HEK293T (cell line): ENCODE results near the gene RAPGEF5.

Experiments
- CTCF ChIA-PET: fragments of 350-600 bp; formaldehyde crosslinking; extraction: SDS; loops from one replicate; lab custom pipeline; 2021; ENCODE audit warnings: antibody characterized with exemption, inconsistent platforms; lab: Yijun Ruan, JAX
- POLR2A ChIA-PET: fragments of 350-600 bp; formaldehyde crosslinking; extraction: SDS; loops from one replicate; lab custom pipeline; 2020; ENCODE audit warnings: antibody characterized with exemption, inconsistent platforms; lab: Yijun Ruan, JAX
- DNase-seq: peaks from one replicate; pipeline ENCODE4 v3.0.0; 2012; ENCODE audit warnings: mixed read lengths; ENCODE audit errors: extremely low spot score
- ARNT ChIP-seq: fragments of 450-650 bp; IDR thresholded peaks from 2 replicates; pipeline ENCODE4 v1.6.1; 2017; ENCODE audit warnings: mild to moderate bottlenecking
- BHLHE40 ChIP-seq: fragments of 450-650 bp; IDR thresholded peaks from 2 replicates; pipeline ENCODE4 v1.6.1; 2016; ENCODE audit warnings: mild to moderate bottlenecking, moderate library complexity, borderline replicate concordance
- CTBP1 ChIP-seq: fragments of 450-650 bp; IDR thresholded peaks from 2 replicates; pipeline ENCODE4 v1.6.1; 2016; ENCODE audit warnings: borderline replicate concordance
- ELF4 ChIP-seq: fragments of 450-650 bp; IDR thresholded peaks from 2 replicates; pipeline ENCODE4 v1.6.1; 2017; ENCODE audit warnings: antibody characterized with exemption
- FOXA1 ChIP-seq: fragments of 450-650 bp; IDR thresholded peaks from 2 replicates; pipeline ENCODE4 v1.6.1; 2016; ENCODE audit warnings: mild to moderate bottlenecking
- FOXK2 ChIP-seq: fragments of 450-650 bp; IDR thresholded peaks from 2 replicates; pipeline ENCODE4 v1.6.1; 2016; ENCODE audit warnings: mild to moderate bottlenecking
- FOXM1 ChIP-seq: fragments of 450-650 bp; IDR thresholded peaks from 2 replicates; pipeline ENCODE4 v1.6.1; 2017; ENCODE audit warnings: mild to moderate bottlenecking, borderline replicate concordance
- HDGF ChIP-seq: fragments of 450-650 bp; IDR thresholded peaks from 2 replicates; pipeline ENCODE4 v1.6.1; 2017; ENCODE audit warnings: antibody characterized with exemption, borderline replicate concordance
- L3MBTL2 ChIP-seq: fragments of 450-650 bp; conservative IDR thresholded peaks from 2 replicates; pipeline ENCODE4 v1.6.1; 2016; ENCODE audit warnings: mild to moderate bottlenecking
- LEF1 ChIP-seq: fragments of 450-650 bp; IDR thresholded peaks from 2 replicates; pipeline ENCODE4 v1.6.1; 2017; ENCODE audit warnings: mild to moderate bottlenecking, borderline replicate concordance
- NFRKB ChIP-seq: fragments of 450-650 bp; IDR thresholded peaks from 2 replicates; pipeline ENCODE4 v1.6.1; 2016; ENCODE audit warnings: mild to moderate bottlenecking, moderate library complexity
- SP1 ChIP-seq: fragments of 450-650 bp; IDR thresholded peaks from 2 replicates; pipeline ENCODE4 v1.6.1; 2017
- SUZ12 ChIP-seq: fragments of 450-650 bp; IDR thresholded peaks from 2 replicates; pipeline ENCODE4 v1.6.1; 2016; ENCODE audit warnings: mild to moderate bottlenecking
- TARDBP ChIP-seq: fragments of 450-650 bp; IDR thresholded peaks from 2 replicates; pipeline ENCODE4 v1.6.1; 2016
- ZNF384 ChIP-seq: fragments of 450-650 bp; IDR thresholded peaks from 2 replicates; pipeline ENCODE4 v1.6.1; 2016
- TF ChIP-seq, protein P1 (sequence below): fragments of 450-650 bp; IDR thresholded peaks from 2 replicates; pipeline ENCODE4 v1.6.1; 2016

Gene RAPGEF5

DNA sequence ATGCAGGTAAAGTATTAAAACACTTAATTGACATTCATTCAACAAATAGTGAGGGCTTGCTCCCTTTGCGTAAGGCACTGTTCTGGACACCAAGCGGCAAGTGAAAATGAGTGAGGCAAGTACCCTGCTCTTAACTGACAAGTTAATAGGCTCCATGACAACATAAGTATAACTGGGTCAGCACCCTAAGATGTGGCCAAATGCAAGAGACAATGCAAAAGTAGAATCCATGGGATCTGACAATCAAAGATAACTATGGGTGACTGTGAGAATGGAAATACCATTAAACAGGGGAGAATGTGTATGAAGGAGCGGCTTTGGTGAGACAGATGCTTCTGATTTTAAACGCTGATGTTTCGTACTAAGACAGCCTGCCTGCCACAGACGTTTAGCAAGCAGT, 160.5 kb downstream of the RAPGEF5 start:
- no peak for TF ChIP-seq ARNT
- no peak for TF ChIP-seq ZNF384
- TF ChIP-seq, protein P1, sequence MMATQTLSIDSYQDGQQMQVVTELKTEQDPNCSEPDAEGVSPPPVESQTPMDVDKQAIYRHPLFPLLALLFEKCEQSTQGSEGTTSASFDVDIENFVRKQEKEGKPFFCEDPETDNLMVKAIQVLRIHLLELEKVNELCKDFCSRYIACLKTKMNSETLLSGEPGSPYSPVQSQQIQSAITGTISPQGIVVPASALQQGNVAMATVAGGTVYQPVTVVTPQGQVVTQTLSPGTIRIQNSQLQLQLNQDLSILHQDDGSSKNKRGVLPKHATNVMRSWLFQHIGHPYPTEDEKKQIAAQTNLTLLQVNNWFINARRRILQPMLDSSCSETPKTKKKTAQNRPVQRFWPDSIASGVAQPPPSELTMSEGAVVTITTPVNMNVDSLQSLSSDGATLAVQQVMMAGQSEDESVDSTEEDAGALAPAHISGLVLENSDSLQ = no peak
- TF ChIP-seq SUZ12 = no peak
- no peak for TF ChIP-seq CTBP1
- no peak for TF ChIP-seq SP1
- TF ChIP-seq NFRKB = no peak
- ChIA-PET CTCF (no interaction called here), POLR2A (no interaction called here)
- no peak for DNase-seq

DNA sequence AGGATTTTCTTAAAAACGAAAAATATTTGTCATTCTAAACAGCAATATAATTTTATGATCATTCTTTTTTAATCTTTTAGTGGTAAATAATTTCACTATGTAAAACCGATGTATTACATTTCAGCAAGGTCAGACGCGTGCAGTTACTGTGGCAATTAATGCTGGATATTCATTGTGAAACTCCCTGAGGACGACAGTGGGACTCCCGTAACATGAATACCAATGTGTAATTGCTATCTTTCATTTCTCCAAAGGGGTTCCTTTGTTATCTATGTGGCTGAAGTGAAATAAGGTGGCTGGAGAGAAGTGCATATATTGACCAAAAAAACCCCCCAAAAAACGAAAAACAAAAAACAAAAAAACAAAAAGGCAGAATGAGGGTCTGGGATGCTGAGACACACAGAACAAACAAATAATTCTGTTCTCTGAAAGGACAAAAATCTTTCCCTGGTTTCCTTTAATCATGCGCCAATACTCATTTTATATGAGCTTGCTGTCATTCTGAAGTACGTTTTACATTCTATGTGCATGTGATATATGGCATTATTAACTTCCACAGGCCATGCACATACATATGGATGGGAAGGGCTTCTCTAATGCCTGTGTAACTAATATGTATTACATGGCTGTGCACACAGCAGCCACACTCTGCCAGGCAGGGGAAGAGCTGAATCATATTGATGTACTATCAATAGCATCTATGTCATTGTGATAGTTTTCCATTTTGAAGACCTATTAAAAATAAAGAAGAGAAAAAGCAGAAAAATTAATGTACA, 161.4 kb downstream of the RAPGEF5 start:
- CTCF ChIA-PET = no interaction called here
- POLR2A ChIA-PET = no interaction called here
- no peak for DNase-seq
- no peak for TF ChIP-seq HDGF
- TF ChIP-seq TARDBP = no peak
- TF ChIP-seq FOXK2 = no peak
- no peak for TF ChIP-seq FOXM1
- TF ChIP-seq NFRKB = no peak
- no peak for TF ChIP-seq SP1
- no peak for TF ChIP-seq ZNF384
- TF ChIP-seq ELF4 = no peak
- no peak for TF ChIP-seq LEF1
- TF ChIP-seq, protein P1 = no peak
- no peak for TF ChIP-seq FOXA1
- TF ChIP-seq SUZ12 = no peak
- TF ChIP-seq ARNT = no peak
- no peak for TF ChIP-seq BHLHE40
- no peak for TF ChIP-seq CTBP1
- TF ChIP-seq L3MBTL2 = no peak

DNA sequence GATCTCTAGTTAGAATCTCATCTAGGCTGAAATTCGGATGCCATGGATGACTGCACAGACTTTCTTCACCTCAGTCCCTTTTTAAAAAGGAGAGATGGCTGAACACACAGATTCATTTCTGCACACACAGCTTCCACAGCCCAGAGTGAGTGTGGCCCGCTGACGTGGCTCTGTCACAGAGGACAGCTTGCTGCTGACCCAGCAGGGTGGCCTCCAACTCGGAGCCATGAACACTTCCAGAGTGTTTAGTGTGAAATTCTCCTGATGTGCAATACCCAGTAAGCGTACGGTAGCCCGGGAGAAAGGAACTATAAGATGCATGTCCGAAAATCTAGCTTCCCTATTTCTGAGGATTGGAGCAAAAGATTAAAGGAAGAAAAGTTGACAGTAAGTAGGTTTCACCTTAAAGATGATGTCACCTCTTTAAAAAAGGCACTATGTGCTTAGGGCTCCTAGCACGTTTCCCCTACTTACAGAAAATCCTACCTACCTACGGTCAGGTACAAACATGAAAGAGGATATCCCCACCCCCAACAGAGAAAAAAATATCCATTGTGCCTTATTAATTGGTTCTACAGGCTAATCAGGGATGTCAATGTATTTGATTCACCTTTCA, 162.2 kb downstream of the RAPGEF5 start:
- CTCF ChIA-PET = no interaction called here

DNA sequence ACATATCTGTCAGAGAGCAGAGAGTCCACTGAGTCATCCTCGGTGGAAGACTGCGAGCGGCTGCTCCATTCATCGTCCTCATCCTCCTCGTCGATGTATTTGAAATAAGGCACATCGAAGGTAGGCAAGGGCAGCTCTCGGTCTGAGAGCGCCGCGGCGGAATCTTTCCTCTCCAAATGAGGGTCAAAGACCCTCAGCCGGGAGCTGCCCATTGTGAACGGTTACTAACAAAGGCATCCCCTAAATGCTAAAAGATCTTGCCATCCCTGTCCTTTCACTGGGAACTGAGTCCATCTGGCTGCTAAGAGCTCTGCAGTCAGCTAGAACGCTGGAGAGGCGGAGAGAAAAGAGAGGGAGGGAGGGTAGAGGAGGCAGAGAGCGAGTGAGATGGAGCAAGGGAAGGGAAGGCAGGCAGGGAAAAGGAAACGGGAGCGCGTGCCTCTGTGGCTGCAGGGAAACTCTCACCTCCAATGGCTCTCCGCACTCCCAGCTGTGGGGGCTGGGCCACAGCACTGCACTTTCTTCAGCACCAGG, 163.4 kb downstream of the RAPGEF5 start:
- no peak for DNase-seq
- ChIA-PET POLR2A (no interaction called here), CTCF (no interaction called here)
- no peak for TF ChIP-seq NFRKB
- no peak for TF ChIP-seq ARNT
- no peak for TF ChIP-seq CTBP1
- no peak for TF ChIP-seq L3MBTL2
- TF ChIP-seq TARDBP = no peak
- no peak for TF ChIP-seq FOXA1
- no peak for TF ChIP-seq LEF1
- no peak for TF ChIP-seq SUZ12
- TF ChIP-seq, protein P1 = no peak
- TF ChIP-seq ELF4 = no peak
- no peak for TF ChIP-seq FOXK2
- TF ChIP-seq SP1 = no peak

More for the DNA sequence above, 162.2 kb downstream of the RAPGEF5 start:
- no peak for DNase-seq
- POLR2A ChIA-PET = no interaction called here
- no peak for TF ChIP-seq ARNT
- no peak for TF ChIP-seq NFRKB
- TF ChIP-seq L3MBTL2 = no peak
- no peak for TF ChIP-seq SUZ12
- no peak for TF ChIP-seq ELF4
- no peak for TF ChIP-seq FOXA1
- TF ChIP-seq TARDBP = no peak
- no peak for TF ChIP-seq LEF1
- TF ChIP-seq CTBP1 = no peak
- no peak for TF ChIP-seq SP1
- no peak for TF ChIP-seq ZNF384
- TF ChIP-seq, protein P1 = no peak
- no peak for TF ChIP-seq FOXM1
- no peak for TF ChIP-seq HDGF

DNA sequence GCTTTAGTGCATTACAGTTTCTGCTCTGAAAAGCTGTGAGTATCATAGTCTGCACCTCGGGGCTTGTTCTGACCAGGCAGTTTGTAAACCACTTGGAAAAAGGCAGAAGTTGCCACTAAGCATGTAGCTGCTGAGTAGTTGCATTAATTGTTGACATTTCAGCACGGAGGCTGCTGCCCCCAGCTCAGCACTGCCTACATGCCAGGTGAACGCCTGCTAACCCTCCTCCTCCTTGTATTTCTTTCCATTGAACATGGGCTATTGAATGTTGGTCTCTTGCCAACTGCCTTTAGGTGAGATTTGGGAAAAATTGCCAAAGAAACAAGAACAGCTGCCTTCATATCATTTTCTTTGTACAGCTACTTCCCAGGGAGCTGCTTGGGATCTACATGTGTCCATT, 164.2 kb downstream of the RAPGEF5 start:
- TF ChIP-seq FOXA1 (no peak), L3MBTL2 (no peak), FOXM1 (no peak), ARNT (no peak), SP1 (no peak), TARDBP (no peak), SUZ12 (no peak), ZNF384 (no peak), BHLHE40 (no peak), FOXK2 (no peak), ELF4 (no peak), LEF1 (no peak), CTBP1 (no peak), HDGF (no peak), NFRKB (no peak)
- TF ChIP-seq, protein P1 = no peak
- POLR2A ChIA-PET = no interaction called here
- DNase-seq = no peak
- CTCF ChIA-PET = no interaction called here
